ENCODE results near the gene NHEJ1. TPM values are rescaled to one million over a fixed set of nuclear protein-coding genes. Genes with fewer than 3 reads are reported as not detected.

Gene NHEJ1
- total RNA-seq, 6 experiments from 2014 or later: 5.8 to 16.7 (median 10.9) TPM

- no peak for ATAC-seq
- Histone ChIP-seq H3K4me1 (no peaks in the 10 kb centered on the region), H3K27me3 (no peaks in the 10 kb centered on the region), H3K9me3 (no peaks in the 10 kb centered on the region), H3K36me3 (no peaks in the 10 kb centered on the region), H3K27ac (no peak overlapping the region), H3K4me3 (no peak overlapping the region)
- no peak for TF ChIP-seq CTCF (IDR thresholded peaks at IDR 0.05)
- no peak for TF ChIP-seq POLR2A (IDR thresholded peaks at IDR 0.05)
- 100% methylated on average over 1 of the region's 1 CpG for WGBS (ENCODE audit: insufficient coverage, low coverage, low lambda C conversion rate, missing lambda C conversion rate)
- intact Hi-C loops (cut with DNase I): no loop called here
- DNase-seq: no peak
Measured at GRCh38 chr2:219095406-219095935, 65.1 kb downstream of the NHEJ1 start.

- WGBS (ENCODE audit: insufficient coverage, low coverage, low lambda C conversion rate, missing lambda C conversion rate): 78% methylated on average over 2 of the region's 3 CpGs
- H3K27ac ChIP-seq: no peak overlapping the region
- intact Hi-C loops (cut with DNase I): no loop called here
Measured at GRCh38 chr2:219094171-219094570, 66.4 kb downstream of the NHEJ1 start.

GRCh38 chr2:219090436-219091299 is 69.9 kb downstream of the NHEJ1 start:
- no peak for ATAC-seq
- 73% methylated on average over 4 of the region's 4 CpGs for WGBS (ENCODE audit: insufficient coverage, low coverage, low lambda C conversion rate, missing lambda C conversion rate)

More at GRCh38 chr2:219094171-219094570, 66.4 kb downstream of the NHEJ1 start:
- TF ChIP-seq CTCF (IDR thresholded peaks at IDR 0.05) (no peak), POLR2A (IDR thresholded peaks at IDR 0.05) (no peak)
- Histone ChIP-seq H3K36me3 (no peaks in the 10 kb centered on the region), H3K4me1 (no peaks in the 10 kb centered on the region), H3K4me3 (no peak overlapping the region), H3K27me3 (no peaks in the 10 kb centered on the region), H3K9me3 (no peaks in the 10 kb centered on the region)
- DNase-seq (no peak), ATAC-seq (no peak)

GRCh38 chr2:219089330-219089729 is 71.3 kb downstream of the NHEJ1 start:
- ATAC-seq: no peak
- intact Hi-C loops (cut with DNase I): no loop called here
- 87% methylated on average over 4 of the region's 4 CpGs for WGBS (ENCODE audit: insufficient coverage, low coverage, low lambda C conversion rate, missing lambda C conversion rate)

More at GRCh38 chr2:219090436-219091299, 69.9 kb downstream of the NHEJ1 start:
- DNase-seq: no peak
- H3K27ac ChIP-seq: no peak overlapping the region
- no peaks in the 10 kb centered on the region for H3K36me3 ChIP-seq
- H3K4me3 ChIP-seq: no peak overlapping the region
- H3K4me1 ChIP-seq: peaks cover 0 to 3% (median 0%) of the 10 kb centered on the region in 4 donors
- intact Hi-C loops (cut with DNase I): no loop called here
- no peak for TF ChIP-seq POLR2A (IDR thresholded peaks at IDR 0.05)
- TF ChIP-seq CTCF (IDR thresholded peaks at IDR 0.05): no peak
- H3K27me3 ChIP-seq: no peaks in the 10 kb centered on the region
- no peaks in the 10 kb centered on the region for H3K9me3 ChIP-seq

More at GRCh38 chr2:219089330-219089729, 71.3 kb downstream of the NHEJ1 start:
- H3K27me3 ChIP-seq: no peaks in the 10 kb centered on the region
- no peaks in the 10 kb centered on the region for H3K9me3 ChIP-seq
- H3K27ac ChIP-seq: no peak overlapping the region
- H3K4me1 ChIP-seq: peaks cover 0 to 4% (median 0%) of the 10 kb centered on the region in 4 donors
- TF ChIP-seq POLR2A (IDR thresholded peaks at IDR 0.05): no peak
- TF ChIP-seq CTCF (IDR thresholded peaks at IDR 0.05): no peak
- no peaks in the 10 kb centered on the region for H3K36me3 ChIP-seq
- no peak overlapping the region for H3K4me3 ChIP-seq
- DNase-seq: no peak
